Endodermal cell (in vitro differentiated cells): ENCODE measurements around the gene FAT3. TPM values are rescaled to one million over a fixed set of nuclear protein-coding genes. Genes with fewer than 3 reads are reported as not detected.

ENCODE experiments used
- DNase-seq: peaks from one replicate; pipeline ENCODE4 v3.0.0-alpha.2; 2017
- H3K27ac ChIP-seq: 2 replicates; pipeline ENCODE4 v1.5.1; 2013; ENCODE audit warnings: mild to moderate bottlenecking, low read depth, low read length, moderate library complexity
- H3K27me3 ChIP-seq: 2 replicates; pipeline ENCODE4 v1.6.1; 2013; ENCODE audit warnings: mild to moderate bottlenecking, low read length, moderate library complexity; ENCODE audit not compliant: insufficient read depth, control insufficient read depth, poor library complexity, severe bottlenecking
- H3K36me3 ChIP-seq: 2 replicates; pipeline ENCODE4 v1.7.0; 2013; ENCODE audit warnings: mild to moderate bottlenecking, low read length, moderate library complexity; ENCODE audit not compliant: control insufficient read depth, insufficient read depth
- H3K4me1 ChIP-seq: one replicate; pipeline ENCODE4 v1.7.0; 2013; ENCODE audit warnings: low read length; ENCODE audit not compliant: control insufficient read depth, insufficient read depth
- H3K4me3 ChIP-seq: 2 replicates; pipeline ENCODE4 v1.5.1; 2013; ENCODE audit warnings: mild to moderate bottlenecking, low read length, moderate library complexity
- H3K9ac ChIP-seq: 2 replicates; pipeline ENCODE4 v1.6.1; 2013; ENCODE audit warnings: mild to moderate bottlenecking, low read length, moderate library complexity; ENCODE audit not compliant: poor library complexity, severe bottlenecking; ENCODE audit errors: extremely low read depth
- H3K9me3 ChIP-seq: 2 replicates; pipeline ENCODE4 v1.6.1; 2013; ENCODE audit warnings: mild to moderate bottlenecking, low read length, moderate library complexity; ENCODE audit not compliant: control insufficient read depth
- H3K27ac Mint-ChIP-seq: 2 replicates; pipeline ENCODE4 v1.8.0; 2020; ENCODE audit warnings: mixed read lengths
- H3K27me3 Mint-ChIP-seq: 2 replicates; pipeline ENCODE4 v1.8.0; 2021; ENCODE audit warnings: mild to moderate bottlenecking, mixed read lengths; ENCODE audit not compliant: insufficient read depth
- H3K36me3 Mint-ChIP-seq: 2 replicates; pipeline ENCODE4 v1.8.0; 2020; ENCODE audit warnings: low read depth, mixed read lengths
- H3K4me1 Mint-ChIP-seq: 2 replicates; pipeline ENCODE4 v1.8.0; 2020; ENCODE audit warnings: mixed read lengths
- H3K4me3 Mint-ChIP-seq: 2 replicates; pipeline ENCODE4 v1.8.0; 2020; ENCODE audit warnings: mild to moderate bottlenecking, moderate library complexity, mixed read lengths
- H3K9me3 Mint-ChIP-seq: 2 replicates; pipeline ENCODE4 v1.8.0; 2020; ENCODE audit warnings: mild to moderate bottlenecking, mixed read lengths
- WGBS, 2 experiments: methylation state at CpG; one replicate each; pipeline versions ENCODE4 v1.1.5 to v1.1.7; 2013; ENCODE audit warnings: missing lambda C conversion rate in 2 of 2, mixed read lengths in 1 of 2; ENCODE audit not compliant: insufficient coverage in 1 of 2, insufficient read length in 1 of 2; 5-methylcytosine and 5-hydroxymethylcytosine counted together
- total RNA-seq, 2 donors: library from RNA; stranded (reverse); fragmentation: NEBNext Ultra II Directional in 1 of 2; extraction: Animal tissue kit (Norgen Biotek cat#: 25700) in 1 of 2; gene quantifications; 2 replicates in 1 of 2; 3 replicates in 1 of 2; pipeline ENCODE4 v1.2.1, GENCODE V29; 2021
- TF ChIP-seq, protein P1 (sequence below): fragments of 200-600 bp; sonication (generic); conservative IDR thresholded peaks from 2 replicates; pipeline ENCODE4 v1.5.0; 2021; ENCODE audit warnings: antibody characterized with exemption, mild to moderate bottlenecking

FAT3 gene
- total RNA-seq, 2 donors from 2014 or later, result 11.6 to 24.9 TPM

DNA sequence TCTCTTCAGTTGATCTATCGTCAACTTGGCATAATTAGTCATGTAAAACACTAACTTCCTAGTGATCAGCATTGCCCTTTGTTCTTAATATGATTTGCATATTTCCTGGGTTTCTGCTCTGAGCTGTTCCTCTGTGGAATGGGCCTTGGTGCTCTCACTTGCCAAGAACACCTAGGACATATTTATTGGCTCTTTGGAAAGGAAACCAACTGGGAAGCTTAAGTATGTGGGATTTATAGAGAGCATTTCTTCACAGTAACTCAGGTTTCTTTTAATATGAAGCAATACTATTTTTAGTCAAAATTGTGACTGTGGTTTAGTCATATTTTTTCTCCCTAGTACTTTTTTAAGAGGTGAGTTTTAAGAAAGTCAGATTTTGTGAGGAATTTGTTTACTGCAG is 28.8 kb downstream of the FAT3 start:
- 82 to 100% methylated on average over 1 of the region's 1 CpG for WGBS, 2 experiments
- Histone ChIP-seq H3K27ac (peak overlapping the region; percentile 7), H3K4me1 (no peaks in the 10 kb centered on the region), H3K27me3 (no peaks in the 10 kb centered on the region), H3K36me3 (no peaks in the 10 kb centered on the region), H3K9ac (no peak overlapping the region), H3K9me3 (no peaks in the 10 kb centered on the region), H3K4me3 (no peak overlapping the region)
- DNase-seq, result no peak
- no peaks in the 10 kb centered on the region for H3K36me3 Mint-ChIP-seq
- H3K27ac Mint-ChIP-seq, result peak overlapping the region; percentile 8
- H3K4me1 Mint-ChIP-seq, result peaks cover 10% of the 10 kb centered on the region
- no peaks in the 10 kb centered on the region for H3K27me3 Mint-ChIP-seq
- no peaks in the 10 kb centered on the region for H3K9me3 Mint-ChIP-seq
- TF ChIP-seq, protein P1, sequence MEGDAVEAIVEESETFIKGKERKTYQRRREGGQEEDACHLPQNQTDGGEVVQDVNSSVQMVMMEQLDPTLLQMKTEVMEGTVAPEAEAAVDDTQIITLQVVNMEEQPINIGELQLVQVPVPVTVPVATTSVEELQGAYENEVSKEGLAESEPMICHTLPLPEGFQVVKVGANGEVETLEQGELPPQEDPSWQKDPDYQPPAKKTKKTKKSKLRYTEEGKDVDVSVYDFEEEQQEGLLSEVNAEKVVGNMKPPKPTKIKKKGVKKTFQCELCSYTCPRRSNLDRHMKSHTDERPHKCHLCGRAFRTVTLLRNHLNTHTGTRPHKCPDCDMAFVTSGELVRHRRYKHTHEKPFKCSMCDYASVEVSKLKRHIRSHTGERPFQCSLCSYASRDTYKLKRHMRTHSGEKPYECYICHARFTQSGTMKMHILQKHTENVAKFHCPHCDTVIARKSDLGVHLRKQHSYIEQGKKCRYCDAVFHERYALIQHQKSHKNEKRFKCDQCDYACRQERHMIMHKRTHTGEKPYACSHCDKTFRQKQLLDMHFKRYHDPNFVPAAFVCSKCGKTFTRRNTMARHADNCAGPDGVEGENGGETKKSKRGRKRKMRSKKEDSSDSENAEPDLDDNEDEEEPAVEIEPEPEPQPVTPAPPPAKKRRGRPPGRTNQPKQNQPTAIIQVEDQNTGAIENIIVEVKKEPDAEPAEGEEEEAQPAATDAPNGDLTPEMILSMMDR, result no peak
- no peak overlapping the region for H3K4me3 Mint-ChIP-seq

- no peaks in the 10 kb centered on the region for H3K4me1 ChIP-seq
- Mint-ChIP-seq H3K36me3 (no peaks in the 10 kb centered on the region), H3K9me3 (no peaks in the 10 kb centered on the region), H3K27me3 (no peaks in the 10 kb centered on the region), H3K27ac (peak overlapping the region; percentile 80), H3K4me3 (no peak overlapping the region), H3K4me1 (peaks cover 10% of the 10 kb centered on the region)
- no peaks in the 10 kb centered on the region for H3K27me3 ChIP-seq
- no peaks in the 10 kb centered on the region for H3K36me3 ChIP-seq
- no peaks in the 10 kb centered on the region for H3K9me3 ChIP-seq
- no peak overlapping the region for H3K9ac ChIP-seq
- WGBS, 2 experiments, result 88 to 100% methylated on average over 1 to 4 of the region's 4 CpGs
- H3K4me3 ChIP-seq, result no peak overlapping the region
- no peak for DNase-seq
- TF ChIP-seq, protein P1, result no peak
- peak overlapping the region; percentile 22 for H3K27ac ChIP-seq
These were observed 29.3 kb downstream of the FAT3 start for GRCh38 chr11:92253945-92254344.

- Histone ChIP-seq H3K9ac (no peak overlapping the region), H3K9me3 (no peaks in the 10 kb centered on the region), H3K27me3 (no peaks in the 10 kb centered on the region), H3K4me1 (peaks cover 5% of the 10 kb centered on the region), H3K4me3 (no peak overlapping the region), H3K36me3 (no peaks in the 10 kb centered on the region), H3K27ac (no peak overlapping the region)
- no peaks in the 10 kb centered on the region for H3K9me3 Mint-ChIP-seq
- WGBS, 2 experiments, result 94 to 100% methylated on average over 2 to 4 of the region's 4 CpGs
- no peak for DNase-seq
- TF ChIP-seq, protein P1, result no peak
- H3K4me1 Mint-ChIP-seq, result peaks cover 14% of the 10 kb centered on the region
- no peak overlapping the region for H3K4me3 Mint-ChIP-seq
- no peaks in the 10 kb centered on the region for H3K27me3 Mint-ChIP-seq
- no peaks in the 10 kb centered on the region for H3K36me3 Mint-ChIP-seq
- no peak overlapping the region for H3K27ac Mint-ChIP-seq
These were observed 32.9 kb downstream of the FAT3 start for GRCh38 chr11:92257536-92257935.
